ENCODE results near the gene LRP10.

Gene LRP10

GRCh38 chr14:22923746-22924145, 52.2 kb downstream of the LRP10 start:
- TF ChIP-seq CTCF (IDR thresholded peaks at IDR 0.05; ENCODE audit: low read depth, low read length, missing control alignments) = no peak
- no peak for DNase-seq (ENCODE audit: extremely low read depth, low read depth)
- H3K4me3 ChIP-seq (replicated peaks; ENCODE audit: low read depth, low read length) = no peak overlapping the region

GRCh38 chr14:22925513-22925912, 54.0 kb downstream of the LRP10 start:
- no peak for TF ChIP-seq CTCF (IDR thresholded peaks at IDR 0.05; ENCODE audit: low read depth, low read length, missing control alignments)
- H3K4me3 ChIP-seq (replicated peaks; ENCODE audit: low read depth, low read length) = no peak overlapping the region
- no peak for DNase-seq (ENCODE audit: extremely low read depth, low read depth)

DNA sequence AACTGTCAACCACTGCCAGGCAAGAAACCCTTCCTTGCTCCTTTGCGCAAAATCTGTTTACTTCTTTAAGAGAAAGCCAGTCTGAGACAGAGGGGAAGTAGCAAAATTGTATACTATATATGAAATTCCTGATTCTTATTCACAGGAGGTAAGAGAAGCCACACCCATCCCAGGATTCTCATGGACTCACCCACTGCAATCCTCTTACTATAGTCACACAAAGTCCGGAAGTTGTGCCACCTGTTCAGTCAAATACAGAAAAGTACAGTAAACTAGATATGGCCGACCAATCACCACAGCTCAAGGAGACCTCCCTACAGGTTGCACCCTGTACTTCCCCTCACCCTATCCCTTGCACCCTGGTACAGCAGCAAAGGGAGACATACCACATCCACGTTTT, 54.8 kb downstream of the LRP10 start:
- DNase-seq (ENCODE audit: extremely low read depth, low read depth) = no peak
- TF ChIP-seq CTCF (IDR thresholded peaks at IDR 0.05; ENCODE audit: low read depth, low read length, missing control alignments) = no peak
- H3K4me3 ChIP-seq (replicated peaks; ENCODE audit: low read depth, low read length) = no peak overlapping the region

DNA sequence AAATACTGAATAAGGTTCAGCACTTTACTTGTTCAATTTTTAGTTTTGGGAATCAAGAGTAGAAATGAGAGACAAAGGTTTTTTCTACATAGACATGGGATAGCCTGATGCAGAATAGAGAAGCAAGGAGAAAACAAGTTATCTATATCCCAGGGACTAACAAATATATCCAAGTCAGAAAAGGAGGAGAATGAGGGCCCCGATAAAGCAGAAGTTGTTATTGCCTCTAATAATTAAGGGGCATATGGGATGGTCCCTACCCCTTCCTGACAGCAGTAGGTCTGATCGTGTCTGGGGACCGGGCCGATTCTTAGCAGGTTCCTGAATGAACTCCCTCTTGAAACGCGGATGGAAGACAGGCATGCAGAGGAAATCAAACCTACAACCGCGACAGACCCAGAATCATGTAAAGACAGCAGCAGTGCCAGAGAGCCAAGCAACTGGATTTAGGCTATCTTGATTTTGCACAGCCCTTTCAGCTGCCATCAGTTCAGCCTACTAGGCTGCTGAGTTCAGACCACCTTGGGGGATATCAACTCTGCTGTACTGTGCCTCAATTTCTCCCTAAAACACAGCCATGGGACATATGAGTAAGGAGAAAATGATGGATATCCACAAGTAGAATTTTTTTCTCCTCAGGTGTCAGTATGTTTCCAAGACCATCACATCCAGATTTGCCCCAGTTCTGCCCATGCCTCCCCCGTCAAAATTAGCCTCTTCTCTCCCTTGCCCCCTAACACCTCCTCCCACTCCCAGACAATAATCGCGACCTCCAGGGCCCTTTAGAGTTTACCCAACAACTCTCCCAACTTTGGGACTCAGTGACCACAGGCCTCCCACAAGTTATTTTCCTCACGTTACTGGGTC, 56.9 kb downstream of the LRP10 start:
- TF ChIP-seq CTCF (IDR thresholded peaks at IDR 0.05; ENCODE audit: low read depth, low read length, missing control alignments) = no peak
- DNase-seq (ENCODE audit: extremely low read depth, low read depth) = no peak

DNA sequence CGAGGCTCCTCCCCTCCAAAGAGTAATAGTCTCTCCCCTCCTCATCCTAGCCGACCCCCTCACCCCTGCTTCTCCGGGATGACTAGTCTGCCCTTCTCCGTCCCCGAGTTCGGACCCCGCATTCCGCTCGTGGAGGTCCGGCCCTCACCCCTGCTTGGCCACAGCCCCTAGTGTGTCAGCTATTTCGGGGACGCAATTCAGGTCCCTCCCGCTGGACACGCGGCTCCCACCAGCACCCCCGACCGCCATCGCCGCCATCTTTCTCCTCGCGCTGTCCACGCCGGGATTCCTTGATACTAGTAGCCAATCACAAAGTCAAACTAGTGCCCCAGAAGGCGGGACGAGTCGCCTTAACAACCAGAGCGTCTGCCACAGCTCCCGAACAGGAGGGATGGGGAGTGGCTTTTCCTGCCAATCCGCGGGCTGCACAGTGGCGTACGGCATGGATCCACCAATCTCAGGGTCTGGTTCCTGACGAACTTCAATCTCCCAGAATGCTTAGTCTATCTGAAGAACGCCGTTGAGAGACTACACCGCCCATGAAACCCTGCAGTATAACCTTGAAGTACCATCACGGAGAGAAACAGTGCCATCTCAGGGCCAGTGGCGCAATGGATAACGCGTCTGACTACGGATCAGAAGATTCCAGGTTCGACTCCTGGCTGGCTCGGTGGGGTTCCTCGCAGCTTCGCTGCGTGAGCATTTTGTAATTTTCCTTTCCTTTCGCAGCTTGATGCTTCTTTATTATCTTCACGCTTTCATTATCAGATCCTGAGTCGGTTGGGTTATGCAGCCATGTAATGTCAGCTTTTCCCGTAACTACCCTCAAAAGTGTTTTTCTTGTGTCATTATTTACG, 57.8 kb downstream of the LRP10 start, which contains the start of gene PRMT5:
Gene PRMT5 (minus strand): TSS at position 273 of the 857 bp plus-strand sequence. CDS start 15 bp downstream, at position 258.
- DNase-seq (ENCODE audit: extremely low read depth, low read depth) = peak; percentile 100
- TF ChIP-seq CTCF (IDR thresholded peaks at IDR 0.05; ENCODE audit: low read depth, low read length, missing control alignments) = no peak
- peak within 1 kb of the TSS; percentile 92 for H3K4me3 ChIP-seq (replicated peaks; ENCODE audit: low read depth, low read length)

More for the DNA sequence above, 56.9 kb downstream of the LRP10 start:
- H3K4me3 ChIP-seq (replicated peaks; ENCODE audit: low read depth, low read length) = peak overlapping the region; percentile 92

DNA sequence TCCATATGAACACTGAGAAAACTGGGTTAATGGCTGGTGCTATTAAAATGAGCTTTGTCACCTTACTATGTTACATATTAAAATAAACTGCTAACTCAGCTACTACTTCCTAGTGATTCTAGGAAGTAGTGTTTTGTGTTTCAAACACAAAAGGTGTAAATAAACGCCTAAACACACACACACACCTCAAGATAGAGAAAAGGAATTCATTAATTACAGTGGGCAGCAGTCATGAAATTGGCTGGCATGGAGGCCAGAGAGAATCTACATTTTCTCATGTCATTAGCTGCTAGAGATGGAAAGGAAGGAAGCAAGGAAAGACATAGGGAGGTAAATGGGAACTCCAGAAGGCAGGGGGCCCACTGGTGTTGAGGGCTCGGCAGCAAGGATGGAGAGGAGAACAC, 58.4 kb downstream of the LRP10 start:
- no peak for DNase-seq (ENCODE audit: extremely low read depth, low read depth)
- peak overlapping the region; percentile 92 for H3K4me3 ChIP-seq (replicated peaks; ENCODE audit: low read depth, low read length)
- no peak for TF ChIP-seq CTCF (IDR thresholded peaks at IDR 0.05; ENCODE audit: low read depth, low read length, missing control alignments)
